LoVo (cell line): Measurements from ENCODE around the gene RUSC1.
"Not testable (repeated sequence)": the region's sequence is repeated elsewhere in the genome, so short reads cannot be mapped to it uniquely, and the experiment has no call there.

Experiments
- DNase-seq: peaks from one replicate; pipeline ENCODE4 v3.0.0-alpha.2; 2016; ENCODE audit warnings: low spot score

RUSC1 gene

DNA sequence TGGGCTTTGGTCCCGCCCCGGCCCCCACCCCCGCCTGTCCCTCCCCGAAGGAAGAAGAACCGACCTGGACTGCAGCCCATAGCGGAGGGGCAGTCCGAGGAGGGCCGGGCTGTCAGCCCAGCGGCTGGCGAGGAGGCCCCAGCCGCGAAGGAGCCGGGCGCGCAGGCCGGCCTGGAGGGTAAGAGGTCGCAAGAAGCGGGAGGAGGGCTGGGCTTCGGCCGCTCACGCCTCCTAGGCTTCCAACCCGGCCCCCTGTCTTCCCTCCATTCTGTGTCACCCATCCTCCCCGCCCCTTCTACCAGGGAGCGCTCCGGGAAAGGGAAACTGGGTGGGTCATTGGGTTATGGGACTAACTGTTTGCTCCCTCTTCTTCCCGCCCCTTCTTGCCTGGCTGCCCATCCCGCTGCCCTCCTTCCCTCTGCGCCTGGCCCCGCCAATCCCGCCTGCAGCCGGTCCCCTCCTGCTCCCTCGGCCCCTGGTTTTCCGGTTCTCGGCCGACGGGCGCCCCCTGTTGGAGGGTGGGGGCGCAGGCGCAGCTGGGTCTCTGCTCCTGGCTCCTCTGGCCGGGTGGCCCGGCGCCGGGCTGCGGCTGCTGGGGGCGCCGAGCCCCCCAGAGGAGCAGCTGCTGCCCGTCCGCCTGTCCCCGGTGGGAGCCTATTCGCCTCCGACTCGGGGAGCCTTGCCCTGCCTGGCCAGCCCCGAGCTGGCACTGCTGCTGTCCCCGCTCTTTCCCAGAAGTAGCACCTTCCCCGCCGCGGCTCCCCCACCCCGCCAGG lies 2.4 kb downstream of the RUSC1 start:
- peak; percentile 85 for DNase-seq

- peak; percentile 88 for DNase-seq
Measured at GRCh38 chr1:155323729-155324036, 3.0 kb downstream of the RUSC1 start.

DNA sequence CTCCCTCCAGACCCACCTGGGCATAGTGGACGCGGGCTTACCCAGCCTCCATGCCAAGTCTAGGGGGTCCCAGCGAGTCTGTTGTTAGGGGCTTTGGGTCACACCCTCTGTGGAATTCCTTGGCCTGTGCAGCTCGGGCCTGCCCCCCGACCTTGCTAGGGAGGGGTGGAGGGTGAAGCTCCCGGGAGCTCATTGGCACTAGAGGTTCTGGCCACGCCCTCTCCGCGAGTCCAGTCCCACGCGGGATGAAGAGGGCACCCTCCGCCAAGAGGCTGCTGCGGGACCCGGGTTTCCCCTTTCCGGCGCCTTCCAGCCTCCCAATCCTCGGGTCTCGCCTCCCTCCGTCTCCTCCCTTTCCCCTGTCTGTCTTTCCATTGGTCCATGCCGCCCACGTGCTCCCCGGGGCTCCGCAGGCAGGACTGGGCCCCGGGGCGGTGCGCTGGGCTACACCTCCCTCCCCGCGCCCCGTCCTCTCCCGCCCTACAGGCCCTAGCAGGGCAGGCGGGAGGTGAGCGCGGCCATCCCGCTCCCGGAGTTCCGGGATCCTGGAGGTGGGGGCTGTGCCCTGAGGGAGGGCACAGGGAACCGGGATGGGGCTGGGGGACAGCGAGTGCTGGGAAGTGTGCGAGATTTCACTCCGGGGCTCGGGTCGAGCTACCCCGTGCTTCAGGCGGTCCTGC lies 3.5 kb downstream of the RUSC1 start:
- DNase-seq: peak; percentile 95

DNA sequence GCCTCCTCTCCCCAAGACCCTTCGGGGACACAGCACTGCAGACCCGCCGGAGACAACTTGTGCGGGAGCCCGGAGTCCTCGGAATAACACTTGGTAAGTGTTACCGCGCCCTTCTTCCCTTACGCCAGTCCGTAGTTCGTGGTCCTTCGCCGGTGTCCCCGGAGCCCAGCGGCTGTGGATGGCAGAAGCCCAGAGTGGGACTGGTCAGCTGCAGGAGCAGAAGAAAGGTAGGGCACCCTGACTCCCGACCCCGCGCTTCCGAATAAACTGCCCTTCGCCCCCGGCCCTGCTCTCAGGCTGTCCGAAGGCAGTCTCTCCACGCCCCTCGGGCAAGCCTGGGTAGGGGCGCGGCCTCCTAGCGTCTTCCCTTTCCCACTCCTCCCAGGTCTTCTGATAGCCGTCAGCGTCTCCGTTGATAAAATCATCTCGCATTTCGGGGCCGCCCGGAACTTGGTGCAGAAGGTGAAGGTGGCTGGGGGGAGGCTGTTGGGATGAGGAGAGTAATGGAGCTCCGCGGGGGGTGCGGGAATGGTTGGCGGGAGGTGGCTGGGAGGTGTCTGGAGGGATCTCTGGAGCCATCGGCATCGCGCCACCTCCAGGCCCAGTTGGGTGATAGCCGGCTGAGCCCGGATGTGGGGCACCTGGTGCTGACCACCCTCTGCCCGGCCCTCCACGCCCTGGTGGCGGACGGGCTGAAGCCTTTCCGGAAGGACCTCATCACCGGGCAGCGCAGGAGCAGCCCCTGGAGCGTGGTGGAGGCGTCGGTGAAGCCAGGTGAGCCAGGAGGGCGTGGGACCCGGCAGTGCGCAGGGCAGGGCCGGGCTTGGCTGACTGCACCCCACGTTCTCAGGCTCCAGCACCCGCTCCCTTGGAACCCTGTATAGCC lies 4.3 kb downstream of the RUSC1 start:
- DNase-seq: peak; percentile 58

DNA sequence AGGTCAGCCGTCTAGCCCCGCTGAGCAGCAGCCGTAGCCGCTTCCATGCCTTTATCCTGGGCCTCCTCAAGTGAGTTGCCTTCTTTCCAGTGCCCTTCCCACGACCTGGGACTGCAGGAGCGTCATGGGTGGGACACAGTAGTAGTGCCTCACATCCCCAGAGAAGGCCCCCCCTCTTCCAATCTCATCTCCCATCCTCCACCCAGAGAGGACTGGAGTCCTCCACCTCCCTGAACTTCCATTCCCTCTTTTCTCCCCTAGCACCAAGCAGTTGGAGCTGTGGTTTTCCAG lies 4.9 kb downstream of the RUSC1 start:
- no peak for DNase-seq

DNA sequence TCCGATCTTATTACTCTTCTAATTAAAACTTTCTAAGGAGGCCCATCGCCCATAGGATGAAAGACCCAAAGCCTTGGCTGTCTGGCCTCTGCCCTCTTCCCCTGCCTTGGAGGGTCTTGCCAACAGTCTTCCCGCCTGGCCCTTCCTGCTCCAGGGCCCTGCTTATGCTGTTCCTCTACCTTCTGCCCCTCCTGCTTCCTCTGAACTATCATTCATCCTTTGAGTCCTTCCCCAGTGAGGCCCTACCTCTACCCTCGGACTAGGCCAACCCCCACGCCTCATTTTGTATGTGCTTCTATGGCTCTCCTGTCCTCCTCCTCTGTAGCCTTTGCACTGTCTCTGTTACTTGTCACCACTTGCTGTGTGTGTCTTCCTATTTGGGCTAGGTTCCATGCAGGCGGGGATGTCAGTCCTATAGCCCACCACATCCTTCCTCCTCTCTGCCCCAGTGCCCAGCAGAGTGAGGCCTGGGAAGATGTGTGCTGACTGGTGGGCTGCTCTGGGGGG lies 5.4 kb downstream of the RUSC1 start:
- DNase-seq: no peak

DNA sequence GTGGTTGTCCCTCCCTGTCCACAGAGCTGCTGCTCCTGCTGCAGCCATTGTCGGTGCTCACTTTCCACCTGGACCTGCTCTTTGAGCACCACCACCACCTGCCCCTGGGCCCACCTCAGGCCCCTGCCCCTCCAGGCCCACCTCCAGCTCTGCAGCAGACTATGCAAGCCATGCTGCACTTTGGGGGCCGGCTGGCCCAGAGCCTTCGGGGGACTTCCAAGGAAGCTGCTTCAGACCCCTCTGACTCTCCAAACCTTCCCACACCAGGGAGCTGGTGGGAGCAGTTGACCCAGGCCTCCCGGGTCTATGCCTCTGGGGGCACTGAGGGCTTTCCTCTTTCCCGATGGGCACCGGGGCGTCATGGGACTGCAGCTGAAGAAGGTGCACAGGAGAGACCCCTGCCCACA lies 5.9 kb downstream of the RUSC1 start:
- no peak for DNase-seq

DNA sequence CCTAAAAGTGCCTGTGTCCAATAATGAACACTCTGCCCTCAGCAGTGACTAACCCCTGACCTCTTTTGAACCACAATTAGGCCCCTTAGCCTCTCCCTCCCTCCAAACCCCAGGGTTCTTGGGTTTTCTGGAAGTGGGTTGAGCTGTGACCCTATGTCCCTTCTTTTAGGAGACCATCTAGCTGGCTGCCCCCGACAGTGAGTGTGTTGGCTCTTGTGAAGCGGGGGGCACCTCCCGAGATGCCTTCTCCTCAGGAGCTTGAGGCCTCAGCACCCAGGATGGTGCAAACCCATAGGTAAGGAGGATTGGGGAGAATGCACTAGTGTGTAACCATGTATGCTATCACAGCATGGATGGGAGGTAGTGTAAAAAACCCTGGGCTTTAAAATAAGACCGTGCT lies 7.3 kb downstream of the RUSC1 start:
- DNase-seq: no peak

DNA sequence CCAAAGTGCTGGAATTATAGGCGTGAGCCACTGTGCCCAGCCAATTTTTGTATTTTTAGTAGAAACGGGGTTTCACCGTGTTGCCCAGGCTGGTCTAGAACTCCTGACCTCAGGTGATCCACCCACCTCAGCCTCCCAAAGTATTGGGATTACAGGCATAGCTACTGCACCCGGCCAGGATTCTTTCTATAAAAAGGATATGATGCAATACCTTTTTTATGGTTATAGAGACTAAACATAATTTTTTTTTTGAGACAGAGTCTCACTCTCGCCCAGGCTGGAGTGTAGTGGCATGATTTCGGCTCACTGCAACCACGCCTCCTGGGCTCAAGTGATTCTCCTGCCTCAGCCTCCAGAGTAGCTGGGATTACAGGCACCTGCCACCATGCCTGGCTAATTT lies 8.2 kb downstream of the RUSC1 start:
- DNase-seq: not testable (repeated sequence)

- DNase-seq: no peak
Measured at GRCh38 chr1:155329980-155330598, 9.4 kb downstream of the RUSC1 start.

- DNase-seq: no peak
Measured at GRCh38 chr1:155334962-155335361, 14.3 kb downstream of the RUSC1 start.

- DNase-seq: no peak
Measured at GRCh38 chr1:155339515-155340097, 18.9 kb downstream of the RUSC1 start.

GRCh38 chr1:155342842-155343241 lies 22.1 kb downstream of the RUSC1 start:
- no peak for DNase-seq

DNA sequence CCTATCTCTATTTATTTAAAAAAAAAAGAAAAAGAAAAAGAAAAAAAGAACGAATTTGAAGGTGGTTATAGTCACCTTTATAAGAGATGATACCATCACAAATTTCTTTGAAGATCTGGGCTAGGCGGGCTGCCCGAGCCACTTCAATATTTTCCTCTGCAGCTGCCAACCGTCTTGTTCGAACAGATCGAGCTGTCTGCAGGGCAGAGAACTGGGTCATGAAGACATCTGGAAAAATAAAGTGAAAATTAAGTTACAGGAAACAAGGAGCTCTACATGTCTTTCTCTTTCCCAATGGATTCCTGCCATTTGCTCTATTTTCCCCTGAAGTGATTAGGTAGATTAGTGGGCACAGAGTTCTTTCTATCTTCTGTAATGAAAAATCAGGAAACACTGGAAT lies 31.9 kb downstream of the RUSC1 start:
- no peak for DNase-seq

- DNase-seq: no peak
Measured at GRCh38 chr1:155360051-155360450, 39.4 kb downstream of the RUSC1 start.

- DNase-seq: no peak
Measured at GRCh38 chr1:155379180-155379579, 58.5 kb downstream of the RUSC1 start.

GRCh38 chr1:155379631-155380090 lies 59.0 kb downstream of the RUSC1 start:
- no peak for DNase-seq
